HepG2 (cell line): ENCODE results near the gene FUCA2. TPM values are rescaled to one million over a fixed set of nuclear protein-coding genes. Genes with fewer than 3 reads are reported as not detected.
A peak's percentile ranks its signal among the peaks of the same experiment; 100 is the strongest.

ENCODE experiments used
- ATAC-seq: fragments of 200-7000 bp; cut with Tn5 transposase; 3 replicates; pipeline ENCODE4 v1.9.1; 2020; ENCODE audit warnings: mild to moderate bottlenecking, moderate library complexity
- BruUV-seq: library from RNA; stranded (reverse); fragments of 400-500 nt; replicated peaks from 2 replicates; lab custom pipeline; 2021; lab: Mats Ljungman, UMichigan
- CTCF ChIA-PET: fragments of 300-600 bp; formaldehyde crosslinking; extraction: SDS; loops from one replicate; lab custom pipeline; 2021; ENCODE audit warnings: low total read pairs, inconsistent platforms, low intra/inter-chr PET ratio; lab: Yijun Ruan, JAX
- POLR2A ChIA-PET: fragments of 350-600 bp; sonication (Branson Sonifier 250); formaldehyde crosslinking; loops from one replicate; lab custom pipeline; 2020; ENCODE audit warnings: antibody characterized with exemption, inconsistent platforms; lab: Yijun Ruan, JAX
- DNase-seq: peaks from one replicate; pipeline ENCODE4 v3.0.0-alpha.2; 2015; ENCODE audit warnings: low spot score
- FAIRE-seq: peaks from 3 replicates; lab custom pipeline; 2011; peaks lifted over from hg19 to GRCh38; lab: Jason Lieb, UNC
- H2AFZ ChIP-seq: one replicate; pipeline ENCODE4 v1.6.1; 2011; ENCODE audit warnings: low read length, inconsistent platforms
- H3K27ac ChIP-seq: fragments of 300-600 bp; 3 replicates; pipeline ENCODE4 v1.8.0; 2011; ENCODE audit warnings: mixed run types, mild to moderate bottlenecking, mixed read lengths, low read length, inconsistent platforms; ENCODE audit not compliant: insufficient read depth; ENCODE audit errors: extremely low read length
- H3K27me3 ChIP-seq, 2 experiments: fragments of 200-600 bp in 1 of 2; 2 replicates in 1 of 2; 3 replicates in 1 of 2; pipeline versions ENCODE4 v1.6.0 to v1.8.0; 2011; ENCODE audit warnings: low read length in 2 of 2, mild to moderate bottlenecking in 2 of 2, moderate library complexity in 2 of 2, inconsistent platforms in 1 of 2; ENCODE audit not compliant: insufficient read depth in 2 of 2, control insufficient read depth in 1 of 2
- H3K36me3 ChIP-seq, 2 experiments: fragments of 200-600 bp in 1 of 2; replicated peaks in 1 of 2; 2 replicates in 1 of 2; 3 replicates in 1 of 2; pipeline versions ENCODE4 v1.5.1 to v1.8.0; 2011; ENCODE audit warnings: low read length in 2 of 2, inconsistent platforms in 1 of 2; ENCODE audit not compliant: insufficient read depth in 2 of 2, control insufficient read depth in 1 of 2
- H3K4me1 ChIP-seq: 2 replicates; pipeline ENCODE4 v1.5.1; 2012; ENCODE audit warnings: low read length, inconsistent platforms; ENCODE audit not compliant: insufficient read depth
- H3K4me2 ChIP-seq: 2 replicates; pipeline ENCODE4 v1.6.0; 2011; ENCODE audit warnings: low read depth, low read length, inconsistent platforms
- H3K4me3 ChIP-seq, 3 experiments: fragments of 200-600 bp in 1 of 3; sonication (generic), shearing (Covaris generic) in 1 of 3; replicated peaks in 1 of 3; 2 replicates each; pipeline ENCODE4 v1.5.1; 2011 to 2016; ENCODE audit warnings: low read length in 3 of 3, inconsistent platforms in 2 of 3, low read depth in 2 of 3, mild to moderate bottlenecking in 2 of 3, control low read depth in 1 of 3, mixed read lengths in 1 of 3; ENCODE audit not compliant: insufficient read depth in 1 of 3
- H3K79me2 ChIP-seq: one replicate; pipeline ENCODE4 v1.6.1; 2011; ENCODE audit warnings: low read length, inconsistent platforms; ENCODE audit not compliant: insufficient read depth
- H3K9ac ChIP-seq: 2 replicates; pipeline ENCODE4 v1.6.0; 2011; ENCODE audit warnings: mild to moderate bottlenecking, low read depth, low read length, inconsistent platforms; ENCODE audit not compliant: insufficient read depth
- H3K9me3 ChIP-seq: 2 replicates; pipeline ENCODE4 v1.5.1; 2012; ENCODE audit warnings: mild to moderate bottlenecking, low read length
- H4K20me1 ChIP-seq: 2 replicates; pipeline ENCODE4 v1.6.0; 2011; ENCODE audit warnings: inconsistent platforms, mild to moderate bottlenecking, low read length, moderate library complexity; ENCODE audit not compliant: insufficient read depth
- ARNT ChIP-seq: fragments of 450-650 bp; IDR thresholded peaks from 2 replicates; pipeline ENCODE4 v1.6.1; 2017
- ATF2 ChIP-seq: sonication (generic); formaldehyde crosslinking; IDR thresholded peaks from 2 replicates; pipeline ENCODE4 v1.4.0; 2020; ENCODE audit warnings: missing genetic modification reagents
- EEA1 ChIP-seq: sonication (generic); formaldehyde crosslinking; IDR thresholded peaks from 2 replicates; pipeline ENCODE4 v1.5.1; 2020; ENCODE audit warnings: mild to moderate bottlenecking, missing genetic modification reagents, borderline replicate concordance
- FOXK1 ChIP-seq: sonication (generic); formaldehyde crosslinking; IDR thresholded peaks from 2 replicates; pipeline ENCODE4 v1.4.0; 2020; ENCODE audit warnings: low read depth, missing genetic modification reagents, borderline replicate concordance
- GABPB1 ChIP-seq: IDR thresholded peaks from 2 replicates; pipeline ENCODE4 v1.6.1; 2016; ENCODE audit warnings: mild to moderate bottlenecking, missing genetic modification reagents, moderate library complexity, missing compliant biosample characterization
- HIC2 ChIP-seq: sonication (generic); formaldehyde crosslinking; IDR thresholded peaks from 2 replicates; pipeline ENCODE4 v1.9.0; 2022; ENCODE audit warnings: low read depth, missing genetic modification reagents
- KMT2A ChIP-seq: sonication (generic); formaldehyde crosslinking; IDR thresholded peaks from 2 replicates; pipeline ENCODE4 v1.4.0; 2020; ENCODE audit warnings: missing genetic modification reagents
- LCORL ChIP-seq, 2 experiments: fragments of 450-650 bp in 1 of 2; sonication (generic) in 1 of 2; formaldehyde crosslinking in 1 of 2; IDR thresholded peaks; 2 replicates each; pipeline versions ENCODE4 v1.5.0 to v1.6.1; 2017 to 2020; ENCODE audit warnings: antibody characterized with exemption in 1 of 2, missing genetic modification reagents in 1 of 2
- NCOA2 ChIP-seq: sonication (generic); formaldehyde crosslinking; IDR thresholded peaks from 2 replicates; pipeline ENCODE4 v1.8.0; 2022; ENCODE audit warnings: inconsistent platforms
- RFX1 ChIP-seq: fragments of 450-650 bp; IDR thresholded peaks from 2 replicates; pipeline ENCODE4 v1.6.1; 2017
- WGBS: methylation state at CpG from one replicate; pipeline ENCODE4 v1.1.6; 2017; ENCODE audit warnings: low lambda C conversion rate; 5-methylcytosine and 5-hydroxymethylcytosine counted together
- in situ Hi-C: cut with HindIII; loops from 2 replicates; pipeline ENCODE4 v1.10.0; 2017; ENCODE audit warnings: low pct_unique_long_range_greater_than_20kb; ENCODE audit not compliant: extremely low pct_ligation_motif_present
- intact Hi-C: fragments of 100-400 bp; cut with micrococcal nuclease; formaldehyde crosslinking; loops from one replicate; pipeline ENCODE4 v1.10.0; 2022; ENCODE audit not compliant: unreplicated experiment
- polyA plus RNA-seq, 8 experiments: library from polyadenylated mRNA; depleted of rRNA in 3 of 8; stranded (reverse) in 7 of 8; unstranded in 1 of 8; fragments of >200 nt; fragmentation: Illumina TruSeq in 4 of 8; extraction: Trizol in 4 of 8; gene quantifications; 2 replicates each; pipeline versions ENCODE4 v1.2.1 to v1.2.3, GENCODE V29; 2011 to 2016; ENCODE audit warnings: low read depth in 4 of 8, missing spikeins in 1 of 8, mixed read lengths in 1 of 8; ENCODE audit not compliant: insufficient read depth in 1 of 8
- total RNA-seq, 5 experiments: library from RNA; depleted of rRNA; stranded (reverse); fragments of >200 nt; fragmentation: Illumina TruSeq; extraction: Trizol; gene quantifications; 2 replicates each; pipeline ENCODE4 v1.2.3, GENCODE V29; 2016; ENCODE audit warnings: low read depth in 1 of 5
- TF ChIP-seq, protein P1 (sequence below): sonication (generic); formaldehyde crosslinking; IDR thresholded peaks from 2 replicates; pipeline ENCODE4 v1.4.0; 2020; ENCODE audit warnings: missing genetic modification reagents
- TF ChIP-seq, protein P2 (sequence below): sonication (generic); formaldehyde crosslinking; IDR thresholded peaks from 2 replicates; pipeline ENCODE4 v1.4.0; 2020; ENCODE audit warnings: missing genetic modification reagents
- TF ChIP-seq, protein P3 (sequence below): sonication (generic); formaldehyde crosslinking; IDR thresholded peaks from 2 replicates; pipeline ENCODE4 v1.4.0; 2020; ENCODE audit warnings: missing genetic modification reagents

FUCA2 gene
- total and polyA plus RNA-seq, 2 of the 13 experiments (the other 11 are each of a cell fraction or from before 2014, with no cell fraction given), result 87.4 to 144 TPM

- Histone ChIP-seq H3K36me3 (no peaks in the 10 kb centered on the region), H3K4me3 (peak overlapping the region; percentile 56 to 80 (median 69)), H3K4me1 (peaks cover 32% of the 10 kb centered on the region), H4K20me1 (no peaks in the 10 kb centered on the region), H3K27me3 (peaks cover 0 to 27% of the 10 kb centered on the region in 2 experiments; a peak in 4 of 5 replicates), H2AFZ (no peak overlapping the region), H3K79me2 (no peaks in the 10 kb centered on the region), H3K9ac (no peak overlapping the region), H3K27ac (no peak overlapping the region), H3K9me3 (no peaks in the 10 kb centered on the region), H3K4me2 (peak overlapping the region; percentile 96)
- TSS peak; percentile 55 for BruUV-seq
- POLR2A ChIA-PET, result interaction anchor here (0.6 to 3.1 kb wide), 7 partner anchors 9 to 307 kb away, joined by 3 to 38 read pairs (median 3); partner anchors contain the start of genes ADAT2, FUCA2, LTV1 and PEX3
- CTCF ChIA-PET, result no interaction called here
- ATAC-seq, result peak; percentile 68
- 0% methylated on average over 5 of the region's 27 CpGs for WGBS
- FAIRE-seq, result no peak
- in situ Hi-C loops, result no loop called here
- intact Hi-C loops, result no loop called here
- no peak for DNase-seq
- TF ChIP-seq ATF2 (CRISPR knock-in tag) (no peak), EEA1 (CRISPR knock-in tag) (0 out of 2 replicates have a peak, but pooled peaks have one; percentile 6), FOXK1 (CRISPR knock-in tag) (no peak), NCOA2 (no peak), LCORL (IDR thresholded peaks at IDR 0.05) (no peak), LCORL (CRISPR knock-in tag; IDR thresholded peaks at IDR 0.05) (0 out of 2 replicates have a peak, but pooled peaks have one; percentile 33), HIC2 (CRISPR knock-in tag) (peak; percentile 74; the same call in 1 of the 2 replicates), GABPB1 (CRISPR knock-in tag) (peak; percentile 70; the same call in 1 of the 2 replicates), RFX1 (no peak), KMT2A (peak; percentile 55; the same call in 1 of the 2 replicates), ARNT (no peak)
- TF ChIP-seq, protein P1, sequence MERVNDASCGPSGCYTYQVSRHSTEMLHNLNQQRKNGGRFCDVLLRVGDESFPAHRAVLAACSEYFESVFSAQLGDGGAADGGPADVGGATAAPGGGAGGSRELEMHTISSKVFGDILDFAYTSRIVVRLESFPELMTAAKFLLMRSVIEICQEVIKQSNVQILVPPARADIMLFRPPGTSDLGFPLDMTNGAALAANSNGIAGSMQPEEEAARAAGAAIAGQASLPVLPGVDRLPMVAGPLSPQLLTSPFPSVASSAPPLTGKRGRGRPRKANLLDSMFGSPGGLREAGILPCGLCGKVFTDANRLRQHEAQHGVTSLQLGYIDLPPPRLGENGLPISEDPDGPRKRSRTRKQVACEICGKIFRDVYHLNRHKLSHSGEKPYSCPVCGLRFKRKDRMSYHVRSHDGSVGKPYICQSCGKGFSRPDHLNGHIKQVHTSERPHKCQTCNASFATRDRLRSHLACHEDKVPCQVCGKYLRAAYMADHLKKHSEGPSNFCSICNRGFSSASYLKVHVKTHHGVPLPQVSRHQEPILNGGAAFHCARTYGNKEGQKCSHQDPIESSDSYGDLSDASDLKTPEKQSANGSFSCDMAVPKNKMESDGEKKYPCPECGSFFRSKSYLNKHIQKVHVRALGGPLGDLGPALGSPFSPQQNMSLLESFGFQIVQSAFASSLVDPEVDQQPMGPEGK (CRISPR knock-in tag), result peak; percentile 23; the same call in 1 of the 2 replicates
- TF ChIP-seq, protein P2, sequence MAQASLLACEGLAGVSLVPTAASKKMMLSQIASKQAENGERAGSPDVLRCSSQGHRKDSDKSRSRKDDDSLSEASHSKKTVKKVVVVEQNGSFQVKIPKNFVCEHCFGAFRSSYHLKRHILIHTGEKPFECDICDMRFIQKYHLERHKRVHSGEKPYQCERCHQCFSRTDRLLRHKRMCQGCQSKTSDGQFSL (CRISPR knock-in tag), result peak; percentile 62; the same call in 1 of the 2 replicates
- TF ChIP-seq, protein P3, sequence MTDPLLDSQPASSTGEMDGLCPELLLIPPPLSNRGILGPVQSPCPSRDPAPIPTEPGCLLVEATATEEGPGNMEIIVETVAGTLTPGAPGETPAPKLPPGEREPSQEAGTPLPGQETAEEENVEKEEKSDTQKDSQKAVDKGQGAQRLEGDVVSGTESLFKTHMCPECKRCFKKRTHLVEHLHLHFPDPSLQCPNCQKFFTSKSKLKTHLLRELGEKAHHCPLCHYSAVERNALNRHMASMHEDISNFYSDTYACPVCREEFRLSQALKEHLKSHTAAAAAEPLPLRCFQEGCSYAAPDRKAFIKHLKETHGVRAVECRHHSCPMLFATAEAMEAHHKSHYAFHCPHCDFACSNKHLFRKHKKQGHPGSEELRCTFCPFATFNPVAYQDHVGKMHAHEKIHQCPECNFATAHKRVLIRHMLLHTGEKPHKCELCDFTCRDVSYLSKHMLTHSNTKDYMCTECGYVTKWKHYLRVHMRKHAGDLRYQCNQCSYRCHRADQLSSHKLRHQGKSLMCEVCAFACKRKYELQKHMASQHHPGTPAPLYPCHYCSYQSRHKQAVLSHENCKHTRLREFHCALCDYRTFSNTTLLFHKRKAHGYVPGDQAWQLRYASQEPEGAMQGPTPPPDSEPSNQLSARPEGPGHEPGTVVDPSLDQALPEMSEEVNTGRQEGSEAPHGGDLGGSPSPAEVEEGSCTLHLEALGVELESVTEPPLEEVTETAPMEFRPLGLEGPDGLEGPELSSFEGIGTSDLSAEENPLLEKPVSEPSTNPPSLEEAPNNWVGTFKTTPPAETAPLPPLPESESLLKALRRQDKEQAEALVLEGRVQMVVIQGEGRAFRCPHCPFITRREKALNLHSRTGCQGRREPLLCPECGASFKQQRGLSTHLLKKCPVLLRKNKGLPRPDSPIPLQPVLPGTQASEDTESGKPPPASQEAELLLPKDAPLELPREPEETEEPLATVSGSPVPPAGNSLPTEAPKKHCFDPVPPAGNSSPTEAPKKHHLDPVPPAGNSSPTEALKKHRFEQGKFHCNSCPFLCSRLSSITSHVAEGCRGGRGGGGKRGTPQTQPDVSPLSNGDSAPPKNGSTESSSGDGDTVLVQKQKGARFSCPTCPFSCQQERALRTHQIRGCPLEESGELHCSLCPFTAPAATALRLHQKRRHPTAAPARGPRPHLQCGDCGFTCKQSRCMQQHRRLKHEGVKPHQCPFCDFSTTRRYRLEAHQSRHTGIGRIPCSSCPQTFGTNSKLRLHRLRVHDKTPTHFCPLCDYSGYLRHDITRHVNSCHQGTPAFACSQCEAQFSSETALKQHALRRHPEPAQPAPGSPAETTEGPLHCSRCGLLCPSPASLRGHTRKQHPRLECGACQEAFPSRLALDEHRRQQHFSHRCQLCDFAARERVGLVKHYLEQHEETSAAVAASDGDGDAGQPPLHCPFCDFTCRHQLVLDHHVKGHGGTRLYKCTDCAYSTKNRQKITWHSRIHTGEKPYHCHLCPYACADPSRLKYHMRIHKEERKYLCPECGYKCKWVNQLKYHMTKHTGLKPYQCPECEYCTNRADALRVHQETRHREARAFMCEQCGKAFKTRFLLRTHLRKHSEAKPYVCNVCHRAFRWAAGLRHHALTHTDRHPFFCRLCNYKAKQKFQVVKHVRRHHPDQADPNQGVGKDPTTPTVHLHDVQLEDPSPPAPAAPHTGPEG (CRISPR knock-in tag), result no peak
These were observed 24.9 kb upstream of the FUCA2 start for GRCh38 chr6:143536461-143536865.
